Activated naive CD4-positive, alpha-beta T cell treated with anti-CD3 and anti-CD28 coated beads, Interleukin-2, amount 10 ng/mL, durations not matched to agents 5 hours and 36 hours (primary cell): Measurements from ENCODE around the gene CCL3. TPM values are rescaled to one million over a fixed set of nuclear protein-coding genes. Genes with fewer than 3 reads are reported as not detected.

Experiments
- total RNA-seq, 2 experiments: library from RNA; stranded (reverse); gene quantifications; one replicate each; pipeline ENCODE4 v1.2.3, GENCODE V29; 2021

The CCL3 gene
- total RNA-seq = 1 to 10 TPM; 7.3 to 8.8 TPM

GRCh38 chr17:36089888-36090836 is at the start of gene CCL3:
TSS of gene CCL3 (minus strand) at chr17:36090143. CDS start at chr17:36090058, 85 bp downstream.

GRCh38 chr17:36103401-36103975 is 13.5 kb upstream of the CCL3 start, which contains the start of gene CCL4:
TSS of gene CCL4 (plus strand) at chr17:36103827. CDS start at chr17:36103906, 79 bp downstream.

GRCh38 chr17:36063786-36064541 is 26.0 kb downstream of the CCL3 start, which contains the start of gene CCL18:
TSS of gene CCL18 (plus strand) at chr17:36064272. CDS start at chr17:36064343, 71 bp downstream.

Other genes starting within 250 kb of the CCL3 start
- under 1 TPM in 1 of 2 experiments, not detected in 1; 0.22 TPM for gene HEATR9, start 221.3 kb downstream of the CCL3 start, total RNA-seq
- 10 to 100 TPM; 30.5 to 32.7 TPM for gene CCL5, start 209.8 kb downstream of the CCL3 start, total RNA-seq
- 10 to 100 TPM in 1 of 2 experiments, 1 to 10 TPM in 1; 9.1 to 10.5 TPM for gene RDM1, start 159.4 kb downstream of the CCL3 start, total RNA-seq
- gene LYZL6, start 146.4 kb downstream of the CCL3 start, total RNA-seq = not detected
- gene CCL16, start 108.6 kb downstream of the CCL3 start, total RNA-seq = not detected
- gene CCL14, start 103.4 kb downstream of the CCL3 start, total RNA-seq = not detected
- gene CCL15, start 88.6 kb downstream of the CCL3 start, total RNA-seq = not detected
- gene CCL23, start 72.2 kb downstream of the CCL3 start, total RNA-seq = not detected
- not detected for gene CCL18, start 25.9 kb downstream of the CCL3 start, total RNA-seq
- 1 to 10 TPM; 3.1 to 3.6 TPM for gene CCL4, start 13.7 kb upstream of the CCL3 start, total RNA-seq
- 1 to 10 TPM; 8.1 to 8.4 TPM for gene TBC1D3B, start 86.5 kb upstream of the CCL3 start, total RNA-seq
- under 1 TPM in 1 of 2 experiments, not detected in 1; 0.28 TPM for gene CCL3L1, start 106.6 kb upstream of the CCL3 start, total RNA-seq
- not detected for gene CCL4L2, start 120.9 kb upstream of the CCL3 start, total RNA-seq
- under 1 TPM; 0.17 to 0.18 TPM for gene TBC1D3I, start 174.4 kb upstream of the CCL3 start, total RNA-seq
- not detected for gene TBC1D3G, start 233.7 kb upstream of the CCL3 start, total RNA-seq